Transverse colon (tissue), 4 donors: ENCODE data around the gene TP53I11.

Experiments
- CTCF ChIP-seq, 5 experiments: fragments of 200-600 bp in 3 of 5; fragments of 450-650 bp in 2 of 5; sonication (generic) in 3 of 5; IDR thresholded peaks; 1 replicate in 2 of 5; 2 replicates in 3 of 5; pipeline ENCODE4 v1.5.1; 2016 to 2017; ENCODE audit warnings: antibody characterized with exemption in 5 of 5, inconsistent platforms in 3 of 5, mild to moderate bottlenecking in 2 of 5, moderate library complexity in 1 of 5
- EP300 ChIP-seq: sonication (generic); formaldehyde crosslinking; IDR thresholded peaks from one replicate; pipeline ENCODE4 v1.6.1; 2017; ENCODE audit warnings: antibody characterized with exemption, low read depth
- POLR2A ChIP-seq: fragments of 450-650 bp; IDR thresholded peaks from one replicate; pipeline ENCODE4 v1.6.1; 2016; ENCODE audit warnings: antibody characterized with exemption, mild to moderate bottlenecking, moderate library complexity
- POLR2AphosphoS5 ChIP-seq, 3 donors: sonication (generic); formaldehyde crosslinking; IDR thresholded peaks; one replicate each; pipeline ENCODE4 v1.6.1; 2016; ENCODE audit warnings: antibody characterized with exemption in 3 of 3

DNA sequence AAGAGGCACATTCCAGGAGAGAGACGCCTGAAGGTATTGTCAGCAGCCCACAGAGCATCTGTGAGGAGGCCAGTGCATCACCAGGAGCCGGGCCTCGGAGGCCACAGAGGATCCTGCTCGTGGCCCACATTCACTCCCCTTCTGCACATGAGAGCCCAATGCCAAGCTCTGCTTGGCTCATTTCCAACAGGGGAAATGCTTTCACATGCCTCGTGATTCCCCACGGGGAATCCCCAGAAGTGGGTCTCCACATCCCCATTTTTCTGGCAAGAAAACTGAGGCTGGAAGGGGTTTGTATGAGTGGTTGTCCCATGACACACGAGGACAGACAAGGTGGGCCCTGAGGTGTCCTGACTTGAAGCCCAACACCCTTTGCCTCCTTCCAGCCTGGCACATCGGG is 34.4 kb downstream of the TP53I11 start:
- no peak for TF ChIP-seq CTCF (IDR thresholded peaks at IDR 0.05)
- TF ChIP-seq POLR2AphosphoS5 (IDR thresholded peaks at IDR 0.05), result no peak
- TF ChIP-seq EP300, result no peak
- TF ChIP-seq POLR2A, result no peak
